Right ventricle myocardium superior (tissue), 1 donor: ENCODE measurements around the gene TRAPPC14. TPM values are rescaled to one million over a fixed set of nuclear protein-coding genes. Genes with fewer than 3 reads are reported as not detected.
"Not testable (repeated sequence)": the region's sequence is repeated elsewhere in the genome, so short reads cannot be mapped to it uniquely, and the experiment has no call there.

Experiments
- ATAC-seq: fragments of 200-7000 bp; cut with Tn5 transposase; one replicate; pipeline ENCODE4 v1.9.1; 2020; ENCODE audit warnings: mild to moderate bottlenecking; ENCODE audit not compliant: poor library complexity
- DNase-seq: peaks from one replicate; pipeline ENCODE4 v3.0.0-alpha.2; 2020
- intact Hi-C: fragments of 100-400 bp; cut with DNase I; formaldehyde crosslinking; loops from one replicate; pipeline ENCODE4 v1.11.2; 2022
- total RNA-seq: library from RNA; stranded (reverse); fragmentation: NEBNext Ultra II Directional; extraction: Animal tissue kit (Norgen Biotek cat#: 25700); gene quantifications from one replicate; pipeline ENCODE4 v1.2.1, GENCODE V29; 2021
- donor health status: DM: no; HTN: yes; CAD: no; lungs with severe emphysema.

TRAPPC14 gene
- total RNA-seq, 1 donor from 2014 or later, result 7.5 TPM

DNA sequence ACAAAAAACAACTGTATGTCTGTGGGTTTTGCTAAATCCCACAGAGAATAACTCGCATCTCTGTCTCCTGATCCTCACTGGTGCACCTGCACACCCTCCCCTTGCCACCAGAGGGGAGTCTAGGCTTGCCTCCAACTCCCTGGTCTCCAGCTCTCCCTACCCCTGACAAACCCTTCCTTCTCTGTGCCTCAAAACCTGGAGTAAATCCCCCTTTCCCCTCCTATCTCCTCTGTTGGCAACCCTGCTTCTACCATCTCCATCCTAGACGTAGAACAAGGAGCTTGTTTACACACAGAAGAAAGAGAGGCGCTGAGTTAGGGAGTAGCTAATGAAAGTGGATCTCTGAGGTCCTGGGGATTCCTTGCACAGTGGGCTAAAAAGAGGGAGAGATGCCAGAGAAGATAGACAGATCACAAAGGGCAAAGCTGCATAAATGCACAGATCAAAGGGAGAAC is 25.8 kb downstream of the TRAPPC14 start:
- ATAC-seq, result peak; percentile 76
- peak; percentile 62 for DNase-seq
- intact Hi-C loops, result loop anchor here (10.0 kb wide), 1 partner anchor 82 kb away; the partner anchor contains the start of gene PVRIG

DNA sequence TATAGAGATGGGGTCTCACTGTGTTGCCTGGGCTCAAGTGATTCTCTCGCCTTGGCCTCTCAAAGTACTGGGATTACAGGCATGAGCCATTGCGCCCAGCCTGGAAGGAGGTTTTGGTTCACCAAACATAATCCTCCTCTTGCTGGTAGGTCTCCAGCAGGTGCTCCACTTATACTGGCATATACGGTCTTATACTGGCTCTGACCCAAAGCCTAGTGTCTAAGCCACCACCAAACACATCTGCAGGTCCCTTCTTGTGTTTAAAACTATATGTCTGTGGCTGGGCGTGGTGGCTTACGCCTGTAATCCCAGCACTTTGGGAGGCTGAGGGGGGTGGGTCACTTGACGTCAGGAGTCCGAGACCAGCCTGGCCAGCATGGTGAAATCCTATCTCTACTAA is 26.4 kb downstream of the TRAPPC14 start:
- ATAC-seq (no peak), DNase-seq (no peak)
- intact Hi-C loops, result loop anchor here (10.0 kb wide), 1 partner anchor 83 kb away; the partner anchor contains the start of gene PVRIG

DNA sequence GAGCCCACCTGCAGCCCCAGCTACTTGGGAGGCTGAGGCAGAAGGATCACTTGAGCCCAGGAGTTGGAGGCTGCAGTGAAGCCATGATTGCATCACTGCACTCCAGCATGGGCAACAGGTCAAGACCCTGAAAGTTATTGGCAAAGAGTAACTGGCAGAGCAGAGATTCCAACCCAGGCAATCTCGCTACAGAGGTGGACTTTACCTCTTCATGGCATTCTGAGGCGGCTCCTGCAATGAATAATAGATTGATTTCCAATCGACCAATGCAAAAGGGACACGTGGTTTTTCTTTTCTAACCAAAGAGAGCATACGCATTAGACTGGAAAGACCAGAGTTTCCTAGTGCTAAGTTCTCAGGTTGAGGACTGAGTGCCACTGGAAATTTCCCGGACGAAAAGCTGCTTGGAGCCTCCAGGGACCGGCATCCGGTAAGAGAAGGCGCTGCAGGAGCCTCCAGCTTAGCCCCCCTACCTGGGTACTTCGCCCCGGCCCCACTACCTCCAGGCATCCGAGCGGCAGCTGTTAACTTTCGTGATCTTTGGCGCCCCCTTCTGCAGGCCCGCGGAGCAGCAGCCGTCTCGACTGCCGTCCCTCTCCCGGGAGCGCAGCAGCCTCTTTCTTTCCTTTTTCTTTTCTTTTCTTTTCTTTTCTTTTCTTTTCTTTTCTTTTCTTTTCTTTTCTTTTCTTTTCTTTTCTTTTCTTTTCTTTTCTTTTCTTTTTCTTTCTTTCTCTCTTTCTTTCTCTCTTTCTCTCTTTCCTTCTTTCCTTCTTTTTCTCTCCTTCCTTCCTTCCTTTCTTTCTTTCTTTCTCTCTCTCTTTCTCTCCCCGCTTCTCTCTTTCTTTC is 27.7 kb downstream of the TRAPPC14 start:
- intact Hi-C loops, result loop anchor here (10.0 kb wide), 1 partner anchor 84 kb away; the partner anchor contains the start of gene PVRIG
- no peak for ATAC-seq

DNA sequence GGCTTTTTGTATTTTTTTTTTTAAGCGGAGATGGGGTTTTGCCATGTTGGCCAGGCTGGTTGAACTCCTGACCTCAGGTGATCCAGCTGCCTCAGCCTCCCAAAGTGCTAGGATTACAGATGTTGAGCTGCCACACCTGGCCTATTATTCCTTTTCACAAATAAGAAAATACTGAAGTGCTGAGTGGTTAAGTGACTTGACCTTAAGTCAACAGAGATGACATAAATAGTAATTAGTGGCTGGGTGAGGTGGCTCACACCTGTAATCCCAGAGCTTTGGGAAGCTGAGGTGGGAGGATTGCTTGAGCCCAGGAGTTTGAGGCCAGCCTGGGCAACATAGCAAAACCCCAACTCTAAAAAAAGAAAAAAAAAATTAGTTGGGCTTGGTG is 28.3 kb downstream of the TRAPPC14 start:
- DNase-seq, ATAC-seq: not testable (repeated sequence)
- intact Hi-C loops, result loop anchor here (10.0 kb wide), 1 partner anchor 85 kb away; the partner anchor contains the start of gene PVRIG

More for the DNA sequence above, 27.7 kb downstream of the TRAPPC14 start:
- peak; percentile 87 for DNase-seq

DNA sequence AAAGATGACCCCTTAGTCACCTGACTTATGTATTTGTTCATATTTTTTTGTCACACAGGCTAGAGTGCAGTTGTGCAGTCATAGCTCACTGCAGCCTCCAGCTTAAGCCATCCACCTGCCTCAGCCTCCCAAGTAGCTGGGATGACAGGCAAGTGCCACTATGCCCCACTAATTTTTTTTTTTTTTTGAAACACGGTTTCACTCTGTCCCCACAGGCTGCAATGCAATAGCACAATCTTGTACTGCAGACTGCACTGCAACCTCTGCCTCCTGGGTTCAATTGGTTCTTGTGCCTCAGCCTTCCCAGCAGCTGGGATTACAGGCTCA is 29.9 kb downstream of the TRAPPC14 start:
- no peak for ATAC-seq
- DNase-seq, result no peak
- intact Hi-C loops, result no loop called here

DNA sequence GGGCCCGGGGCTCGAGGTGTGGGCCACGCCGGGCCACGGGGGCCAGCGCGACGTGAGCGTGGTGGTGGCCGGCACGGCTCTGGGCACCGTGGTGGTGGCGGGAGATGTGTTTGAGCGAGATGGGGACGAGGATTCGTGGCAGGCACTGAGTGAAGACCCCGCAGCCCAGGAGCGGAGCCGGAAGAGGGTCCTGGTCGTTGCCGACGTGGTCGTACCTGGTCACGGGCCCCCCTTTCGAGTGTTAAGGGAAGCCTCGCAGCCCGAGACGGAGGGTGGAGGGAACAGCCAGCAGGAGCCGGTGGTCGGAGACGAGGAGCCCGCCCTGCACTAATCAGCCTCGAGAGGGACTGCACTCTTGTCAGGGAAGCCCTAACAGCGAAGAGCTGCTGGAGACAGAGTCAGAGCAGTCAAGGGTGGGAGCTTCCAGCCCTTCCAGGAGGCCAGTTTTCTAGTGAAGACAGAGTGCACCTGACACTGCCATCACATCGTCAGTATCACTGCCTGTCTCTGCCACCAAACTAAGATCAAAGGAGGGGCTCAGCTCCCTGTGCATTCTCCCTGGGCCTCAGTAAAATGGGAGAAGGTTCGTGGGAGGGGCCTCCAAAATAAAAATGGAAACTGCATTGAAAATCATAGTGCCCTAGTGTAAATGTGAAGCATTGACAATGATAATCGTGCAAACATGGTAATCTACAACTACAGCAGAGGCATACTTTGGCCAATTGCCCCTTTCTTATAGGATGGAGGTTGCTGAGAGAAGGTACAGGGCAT is 30.5 kb downstream of the TRAPPC14 start:
- intact Hi-C loops, result no loop called here
- ATAC-seq, result no peak
- DNase-seq, result no peak

DNA sequence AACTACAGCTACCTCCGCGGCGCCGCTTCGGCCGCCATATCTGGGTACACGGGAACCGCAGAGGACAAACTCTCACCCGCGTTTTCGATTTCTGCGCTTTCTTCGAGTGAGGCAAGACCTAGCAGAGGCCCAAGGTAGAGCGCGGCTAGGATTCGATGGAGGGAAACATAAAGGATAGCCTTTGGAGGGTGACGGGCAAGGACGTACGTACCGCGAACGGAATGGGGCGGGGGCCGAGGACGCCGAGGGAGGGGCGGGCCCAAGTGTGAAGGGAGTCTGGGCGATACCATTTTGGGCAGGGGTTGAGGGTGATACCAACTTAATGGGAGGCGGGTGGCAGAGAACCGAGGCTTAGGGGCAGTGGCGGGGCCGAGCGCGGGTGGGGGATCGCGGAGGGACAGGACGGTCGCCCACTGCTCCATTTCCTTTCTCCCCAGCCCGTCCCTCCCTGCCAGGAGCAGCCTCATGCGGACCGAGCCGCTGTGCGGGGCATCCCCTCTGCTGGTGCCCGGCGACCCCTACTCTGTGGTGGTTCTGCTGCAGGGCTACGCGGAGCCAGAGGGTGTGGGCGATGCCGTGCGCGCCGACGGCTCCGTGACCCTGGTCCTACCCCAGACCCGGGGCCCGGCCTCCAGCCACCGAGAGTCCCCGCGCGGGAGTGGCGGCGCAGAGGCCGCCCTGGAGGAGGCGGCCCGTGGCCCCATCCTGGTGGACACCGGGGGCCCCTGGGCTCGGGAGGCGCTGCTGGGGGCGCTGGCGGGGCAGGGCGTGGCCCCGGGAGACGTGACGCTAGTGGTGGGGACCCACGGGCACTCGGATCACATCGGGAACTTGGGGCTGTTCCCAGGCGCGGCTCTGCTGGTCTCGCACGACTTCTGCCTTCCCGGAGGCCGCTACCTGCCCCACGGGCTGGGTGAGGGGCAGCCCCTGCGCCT is 31.3 kb downstream of the TRAPPC14 start, which contains the start of gene MBLAC1:
MBLAC1 (plus strand) TSS at position 37 of the 935 bp plus-strand sequence; CDS start at position 466, 429 bp downstream.
- ATAC-seq, result peak; percentile 94
- peak; percentile 89 for DNase-seq
- intact Hi-C loops, result no loop called here

DNA sequence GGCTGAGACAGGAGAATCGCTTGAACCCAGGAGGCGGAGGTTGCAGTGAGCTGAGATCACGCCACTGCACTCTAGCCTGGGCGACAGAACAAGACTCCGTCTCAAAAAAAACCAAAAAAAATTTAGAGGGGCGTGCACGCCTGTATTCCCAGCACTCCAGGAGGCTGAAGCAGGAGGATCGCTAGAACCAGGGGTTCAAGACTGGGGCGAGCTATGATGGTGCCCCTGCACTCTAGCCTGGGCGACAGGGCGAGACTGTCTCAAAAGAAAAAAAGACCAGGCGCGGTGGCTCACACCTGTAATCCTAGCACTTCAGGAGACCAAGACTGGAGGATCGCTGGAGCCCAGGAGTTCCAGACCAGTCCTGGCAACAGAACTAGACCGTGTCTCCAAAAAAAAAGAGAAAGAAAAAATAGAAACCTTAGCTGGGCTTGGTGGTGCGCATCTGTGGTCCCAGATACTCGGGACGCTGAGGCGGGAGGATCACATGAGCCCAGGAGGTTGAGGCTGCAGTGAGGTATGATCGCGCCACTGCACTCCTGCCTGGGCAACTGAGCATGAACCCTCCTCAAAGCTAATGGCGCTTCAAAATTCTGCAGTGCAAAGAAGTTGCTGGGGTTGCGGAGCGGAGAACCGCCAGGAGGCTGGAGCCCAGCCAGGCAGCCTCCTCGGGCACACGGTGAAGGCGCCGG is 32.1 kb downstream of the TRAPPC14 start:
- DNase-seq (no peak), ATAC-seq (peak; percentile 34)
- intact Hi-C loops, result no loop called here

DNA sequence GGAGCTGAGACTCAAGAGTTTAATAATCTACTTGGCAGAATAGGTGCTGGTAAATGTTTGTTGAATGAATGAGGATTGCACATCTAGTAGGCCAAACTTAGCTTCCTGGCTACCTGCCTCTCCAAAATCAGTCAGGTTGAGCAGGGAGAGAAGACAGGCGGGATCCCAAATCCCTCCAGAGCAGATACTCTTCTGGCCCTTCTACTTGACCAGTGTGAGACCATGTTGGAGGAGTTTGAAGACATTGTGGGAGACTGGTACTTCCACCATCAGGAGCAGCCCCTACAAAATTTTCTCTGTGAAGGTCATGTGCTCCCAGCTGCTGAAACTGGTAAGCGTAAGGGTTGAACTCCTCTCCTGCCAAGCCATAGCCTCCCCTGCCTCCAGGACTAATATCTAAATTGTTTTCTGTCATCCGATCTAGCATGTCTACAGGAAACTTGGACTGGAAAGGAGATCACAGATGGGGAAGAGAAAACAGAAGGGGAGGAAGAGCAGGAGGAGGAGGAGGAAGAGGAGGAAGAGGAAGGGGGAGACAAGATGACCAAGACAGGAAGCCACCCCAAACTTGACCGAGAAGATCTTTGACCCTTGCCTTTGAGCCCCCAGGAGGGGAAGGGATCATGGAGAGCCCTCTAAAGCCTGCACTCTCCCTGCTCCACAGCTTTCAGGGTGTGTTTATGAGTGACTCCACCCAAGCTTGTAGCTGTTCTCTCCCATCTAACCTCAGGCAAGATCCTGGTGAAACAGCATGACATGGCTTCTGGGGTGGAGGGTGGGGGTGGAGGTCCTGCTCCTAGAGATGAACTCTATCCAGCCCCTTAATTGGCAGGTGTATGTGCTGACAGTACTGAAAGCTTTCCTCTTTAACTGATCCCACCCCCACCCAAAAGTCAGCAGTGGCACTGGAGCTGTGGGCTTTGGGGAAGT is 34.0 kb downstream of the TRAPPC14 start:
- DNase-seq, result no peak
- no peak for ATAC-seq
- intact Hi-C loops, result no loop called here

DNA sequence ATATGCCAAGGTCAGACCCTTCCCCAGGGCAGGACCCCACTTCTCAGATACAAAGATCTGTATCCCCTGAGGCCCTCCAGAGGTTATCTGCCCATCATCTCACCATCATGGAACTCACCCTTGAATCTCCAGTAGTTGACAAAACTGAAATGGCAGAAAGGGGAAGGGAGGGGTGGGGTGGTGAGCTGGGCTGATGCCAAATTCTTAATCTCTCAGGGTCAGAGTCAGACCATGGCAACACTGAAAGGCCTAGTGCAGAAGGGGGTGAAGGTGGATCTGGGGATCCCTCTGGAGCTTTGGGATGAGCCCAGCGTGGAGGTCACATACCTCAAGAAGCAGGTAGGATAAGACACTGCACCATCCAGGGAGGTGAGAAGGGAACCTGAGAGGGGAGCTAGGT is 36.0 kb downstream of the TRAPPC14 start:
- ATAC-seq (no peak), DNase-seq (no peak)
- intact Hi-C loops, result no loop called here

DNA sequence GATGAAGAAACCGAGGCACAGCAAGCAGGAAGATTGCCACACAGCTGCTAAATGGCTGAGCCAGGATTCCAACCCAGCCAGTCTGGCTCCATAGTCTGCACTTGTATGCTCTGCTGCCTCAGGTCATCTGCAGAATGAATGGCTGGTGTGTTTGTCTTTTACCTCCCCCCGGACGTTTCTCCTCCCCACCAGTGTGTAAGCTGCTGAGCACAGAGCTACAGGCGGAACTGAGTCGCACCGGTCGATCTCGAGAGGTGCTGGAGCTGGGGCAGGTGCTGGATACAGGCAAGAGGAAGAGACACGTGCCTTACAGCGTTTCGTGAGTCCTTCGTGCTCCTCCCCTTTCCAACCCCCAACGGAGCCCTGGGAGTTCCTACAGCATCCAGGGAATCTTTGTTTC is 36.5 kb downstream of the TRAPPC14 start:
- no peak for ATAC-seq
- intact Hi-C loops, result no loop called here

DNA sequence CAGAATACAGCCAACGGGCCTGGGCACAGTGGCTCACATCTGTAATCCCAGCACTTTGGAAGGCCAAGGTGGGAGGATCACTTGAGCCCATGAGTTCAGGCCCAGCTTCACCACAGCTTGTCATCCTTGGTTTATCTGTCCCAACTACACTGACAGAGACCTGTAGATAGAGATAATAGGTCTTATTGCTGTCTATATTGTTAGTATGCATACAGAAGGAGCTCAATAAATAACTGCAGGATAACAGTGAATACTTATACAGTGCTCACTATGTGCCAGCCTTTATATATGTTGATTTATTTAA is 37.8 kb downstream of the TRAPPC14 start:
- no peak for ATAC-seq
- intact Hi-C loops, result no loop called here
- DNase-seq, result no peak

More for the DNA sequence above, 36.5 kb downstream of the TRAPPC14 start:
- no peak for DNase-seq

DNA sequence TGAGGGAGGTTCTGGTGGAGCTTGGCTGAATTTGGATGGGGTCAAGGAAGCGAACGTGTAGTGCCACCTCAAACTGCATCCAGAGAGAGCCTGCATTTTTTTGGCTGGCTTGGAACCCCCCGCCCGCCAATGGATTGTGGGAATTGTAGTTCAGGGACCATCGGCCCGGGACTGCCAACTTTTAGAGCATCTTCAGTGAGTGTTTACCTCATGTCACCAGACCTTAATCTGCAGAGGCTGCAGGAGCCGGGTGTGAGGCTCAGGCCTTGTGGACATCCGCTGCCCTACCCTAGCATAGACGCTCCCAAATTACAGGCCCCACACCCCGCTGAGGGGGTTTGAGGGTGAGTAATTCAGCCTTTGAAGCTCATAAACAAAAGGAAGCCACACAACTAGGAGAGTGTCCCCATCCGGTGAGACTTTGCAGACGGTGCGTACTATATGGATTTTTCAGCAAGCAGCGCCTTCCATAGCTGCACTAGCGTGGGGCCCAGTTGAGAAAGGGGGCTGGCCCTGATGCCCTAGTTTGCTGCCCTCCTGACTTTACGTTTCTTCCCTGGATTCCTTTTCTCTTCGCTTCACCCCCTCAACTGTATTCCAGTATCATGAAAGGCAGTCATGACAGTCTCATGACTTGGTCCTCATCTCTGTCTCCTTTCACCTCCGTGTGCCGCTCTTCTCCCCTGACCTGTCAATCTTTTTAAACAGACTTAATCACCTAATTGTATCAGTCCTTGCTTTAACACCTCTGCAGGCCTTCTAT is 38.4 kb downstream of the TRAPPC14 start:
- DNase-seq (peak; percentile 69), ATAC-seq (peak; percentile 77)
- intact Hi-C loops, result no loop called here

DNA sequence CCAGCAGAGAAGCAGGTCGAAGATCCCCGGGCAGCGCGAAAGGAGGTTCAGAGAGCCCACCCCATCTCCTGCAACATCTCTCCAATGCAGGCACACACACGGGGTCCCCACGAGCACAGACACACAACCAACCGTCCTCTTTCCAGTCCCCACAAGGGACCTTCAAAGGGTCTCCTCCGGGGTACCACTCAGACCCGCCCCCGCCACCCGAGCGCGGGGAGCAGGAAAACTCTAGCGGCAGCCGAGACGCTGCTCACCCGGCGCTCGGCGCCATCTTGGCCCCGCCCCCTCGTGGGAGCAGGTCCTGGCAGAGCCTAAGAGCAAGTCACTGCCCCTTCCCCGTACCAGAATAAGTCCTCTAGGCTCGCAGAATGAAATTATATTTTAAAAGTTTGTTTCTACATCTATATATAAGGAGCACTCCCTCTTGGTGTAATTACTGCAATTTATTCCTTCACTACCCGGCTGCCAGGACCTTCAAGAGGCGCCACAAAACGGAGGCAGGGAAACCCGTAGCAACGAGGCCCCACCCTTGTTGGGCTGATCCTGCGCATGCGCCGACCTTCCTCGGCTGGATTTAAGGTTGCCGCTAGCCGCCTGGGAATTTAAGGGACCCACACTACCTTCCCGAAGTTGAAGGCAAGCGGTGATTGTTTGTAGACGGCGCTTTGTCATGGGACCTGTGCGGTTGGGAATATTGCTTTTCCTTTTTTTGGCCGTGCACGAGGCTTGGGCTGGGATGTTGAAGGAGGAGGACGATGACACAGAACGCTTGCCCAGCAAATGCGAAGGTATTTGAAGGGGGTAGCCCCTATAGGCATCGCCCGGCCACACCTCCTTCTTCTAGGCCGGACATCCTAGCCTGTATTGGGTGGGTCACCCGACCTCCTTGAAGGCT is 39.2 kb downstream of the TRAPPC14 start, which contains the start of the genes CNPY4 and TAF6:
CNPY4 (plus strand) TSS at position 563 of the 898 bp plus-strand sequence; CDS start at position 674, 111 bp downstream.
TAF6 (minus strand) TSS at position 287 of the 898 bp plus-strand sequence. CDS start 5,149 bp downstream, outside the sequence.
- intact Hi-C loops, result no loop called here
- ATAC-seq, result peak; percentile 98
- peak; percentile 97 for DNase-seq
